GM12891 (cell line): Measurements from ENCODE around the gene SDF4.
A peak's percentile ranks its signal among the peaks of the same experiment; 100 is the strongest.

ENCODE experiments used
- DNase-seq: peaks from one replicate; pipeline ENCODE4 v3.0.0; 2011; ENCODE audit warnings: low spot score; ENCODE audit not compliant: insufficient read length
- FAIRE-seq: peaks from 2 replicates; lab custom pipeline; 2011; peaks lifted over from hg19 to GRCh38; lab: Jason Lieb, UNC
- PAX5 ChIP-seq: IDR thresholded peaks from 2 replicates; pipeline ENCODE4 v1.6.1; 2011; ENCODE audit warnings: low read length, moderate library complexity, mild to moderate bottlenecking; ENCODE audit not compliant: insufficient read depth, severe bottlenecking
- POLR2A ChIP-seq: IDR thresholded peaks from 2 replicates; pipeline ENCODE4 v1.6.1; 2011; ENCODE audit warnings: low read depth, low read length, control low read depth
- POLR2AphosphoS5 ChIP-seq: IDR thresholded peaks from 2 replicates; pipeline ENCODE4 v1.6.1; 2011; ENCODE audit warnings: low read depth, low read length, control low read depth
- POU2F2 ChIP-seq: IDR thresholded peaks from 2 replicates; pipeline ENCODE4 v1.6.1; 2011; ENCODE audit warnings: low read depth, mild to moderate bottlenecking, control low read depth, low read length, moderate library complexity
- SPI1 ChIP-seq: IDR thresholded peaks from 2 replicates; pipeline ENCODE4 v1.6.1; 2011; ENCODE audit warnings: low read depth, low read length, control low read depth
- TAF1 ChIP-seq: IDR thresholded peaks from 2 replicates; pipeline ENCODE4 v1.6.1; 2011; ENCODE audit warnings: low read depth, low read length, control low read depth

SDF4 gene

DNA sequence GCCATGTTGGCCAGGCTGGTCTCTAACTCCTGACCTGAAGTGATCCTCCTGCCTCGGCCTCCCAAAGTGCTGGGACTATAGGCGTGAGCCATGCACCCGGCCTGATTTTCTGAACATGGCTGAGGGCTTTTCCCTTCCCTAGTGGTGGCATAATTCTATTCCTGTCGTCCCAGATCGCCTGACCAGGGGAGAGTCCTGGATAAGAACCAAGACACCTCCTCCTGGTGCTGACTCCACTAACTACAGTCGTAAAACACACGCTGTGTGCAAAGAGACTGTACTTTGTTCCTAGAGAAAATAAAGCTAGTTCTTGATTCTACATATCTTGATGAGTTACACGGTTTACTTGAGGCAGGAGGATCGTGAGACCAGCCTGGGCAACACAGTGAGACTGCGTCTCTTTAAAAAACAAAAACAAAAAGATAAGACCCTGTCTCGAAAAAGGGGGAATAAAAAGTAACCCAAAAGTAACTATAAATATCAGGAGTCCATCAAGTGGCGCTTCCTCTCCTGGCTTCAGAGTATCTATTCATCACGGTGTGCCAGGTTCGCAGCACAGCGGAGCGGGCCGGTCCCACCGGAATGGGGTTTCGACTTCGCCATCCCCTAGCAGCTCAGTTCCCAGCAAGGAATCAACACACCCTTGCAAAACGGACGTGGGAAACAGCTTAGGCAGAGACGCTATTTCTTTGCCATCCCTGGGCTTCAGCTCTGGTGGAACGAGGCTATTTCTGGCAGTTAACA is 973 bp downstream of the SDF4 start:
- FAIRE-seq (peak; percentile 51), DNase-seq (no peak)
- no peak for TF ChIP-seq POLR2A
- no peak; the same call in 1 of the 2 replicates for TF ChIP-seq POLR2AphosphoS5
- no peak for TF ChIP-seq PAX5
- no peak for TF ChIP-seq SPI1
- TF ChIP-seq TAF1, result no peak
- no peak for TF ChIP-seq POU2F2

DNA sequence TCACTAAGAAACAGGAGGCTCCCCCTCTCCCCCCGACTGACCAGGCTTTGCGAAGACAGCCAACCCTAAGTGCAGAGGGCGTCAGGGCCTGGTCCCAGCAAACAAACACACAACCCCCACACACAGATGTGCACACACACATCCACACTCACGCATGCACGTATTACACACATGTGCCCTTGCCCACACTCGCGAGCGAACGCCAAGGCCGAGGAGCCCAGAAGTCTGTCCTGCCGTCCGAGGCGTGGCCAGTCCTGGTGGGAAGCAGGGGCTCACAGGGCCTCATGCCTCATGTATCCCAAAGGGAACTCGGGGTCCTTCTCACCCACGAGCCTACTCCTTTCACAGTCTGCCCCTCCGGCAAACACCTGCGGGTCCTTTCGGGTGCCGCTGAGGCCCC is 2.0 kb downstream of the SDF4 start:
- no peak for DNase-seq
- no peak for FAIRE-seq
- TF ChIP-seq POLR2A (no peak), TAF1 (no peak), POU2F2 (no peak), POLR2AphosphoS5 (no peak), PAX5 (no peak), SPI1 (no peak)

DNA sequence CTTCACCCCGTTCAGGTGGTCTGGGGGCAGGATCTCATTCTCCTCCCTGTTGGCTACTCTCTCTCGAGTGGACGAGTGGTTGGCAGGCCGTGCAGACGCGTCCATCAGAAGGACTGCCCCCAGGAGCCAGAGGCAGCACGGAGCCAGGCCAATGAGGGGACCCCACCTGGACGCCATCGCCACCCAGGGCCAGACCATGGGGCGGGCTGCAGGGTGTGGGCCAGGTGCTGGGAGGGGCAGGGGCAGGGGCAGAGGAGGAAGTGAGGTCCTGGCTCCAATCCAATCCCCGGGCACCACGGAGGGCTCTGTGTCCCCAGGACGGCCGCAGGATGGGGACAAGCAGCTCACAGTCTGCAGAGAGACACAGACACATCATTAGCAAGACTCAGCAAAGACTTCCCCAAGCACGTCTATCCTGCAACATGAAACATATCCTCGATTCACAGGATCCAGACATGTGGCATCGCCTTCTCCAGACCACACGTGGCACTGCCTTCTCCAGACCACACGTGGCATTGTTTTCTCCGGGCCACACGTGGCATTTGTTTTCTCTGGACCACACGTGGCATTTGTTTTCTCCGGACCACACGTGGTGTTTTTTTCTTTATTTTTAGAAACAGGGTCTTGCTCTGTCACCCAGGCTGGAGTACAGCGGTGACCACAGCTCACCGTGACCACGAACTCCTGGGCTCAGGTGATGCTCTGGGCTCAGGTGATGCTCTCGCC is 3.0 kb downstream of the SDF4 start:
- TF ChIP-seq TAF1 (no peak), SPI1 (no peak), POU2F2 (no peak), POLR2A (no peak), POLR2AphosphoS5 (no peak), PAX5 (no peak)
- no peak for FAIRE-seq
- DNase-seq, result no peak

DNA sequence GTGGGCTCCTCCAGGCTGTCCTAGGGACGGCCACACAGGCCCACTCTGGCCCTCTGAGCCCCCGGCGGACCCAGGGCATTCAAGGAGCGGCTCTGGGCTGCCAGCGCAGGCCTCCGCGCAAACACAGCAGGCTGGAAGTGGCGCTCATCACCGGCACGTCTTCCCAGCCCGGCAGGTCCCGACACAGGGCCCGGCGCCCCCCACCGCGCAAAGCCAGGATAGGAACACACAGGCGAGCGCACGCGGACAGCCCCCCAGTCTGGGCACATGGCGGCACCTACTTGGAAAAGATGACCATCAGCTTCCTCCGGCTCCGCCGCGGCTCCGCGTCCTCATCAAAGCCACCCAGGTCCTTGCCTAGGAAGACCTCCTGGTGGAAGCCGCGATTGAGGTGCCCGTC is 3.6 kb downstream of the SDF4 start:
- DNase-seq (no peak), FAIRE-seq (no peak)
- TF ChIP-seq SPI1 (no peak), POLR2A (no peak)

DNA sequence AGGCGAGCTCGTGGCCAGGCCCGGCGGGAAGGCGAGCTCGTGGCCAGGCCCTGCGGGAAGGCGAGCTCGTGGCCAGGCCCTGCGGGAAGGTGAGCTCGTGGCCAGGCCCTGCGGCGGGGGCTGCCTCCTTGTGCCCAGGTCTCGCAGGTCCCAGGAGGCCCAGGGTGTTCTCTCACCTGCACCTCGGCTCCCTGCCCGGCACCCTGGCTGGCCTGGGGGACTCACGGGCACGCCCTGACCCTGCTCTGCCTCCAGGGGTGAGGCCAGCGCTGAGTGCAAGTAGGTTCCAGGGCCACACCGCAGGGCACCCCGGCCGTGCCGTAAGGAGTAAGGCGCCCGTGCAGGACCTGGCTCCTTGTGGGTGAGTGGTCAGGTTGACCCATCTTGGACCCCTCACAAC is 4.4 kb downstream of the SDF4 start:
- no peak for DNase-seq
- TF ChIP-seq TAF1 (no peak), POU2F2 (no peak), SPI1 (no peak), PAX5 (no peak), POLR2A (no peak), POLR2AphosphoS5 (no peak)
- no peak for FAIRE-seq

DNA sequence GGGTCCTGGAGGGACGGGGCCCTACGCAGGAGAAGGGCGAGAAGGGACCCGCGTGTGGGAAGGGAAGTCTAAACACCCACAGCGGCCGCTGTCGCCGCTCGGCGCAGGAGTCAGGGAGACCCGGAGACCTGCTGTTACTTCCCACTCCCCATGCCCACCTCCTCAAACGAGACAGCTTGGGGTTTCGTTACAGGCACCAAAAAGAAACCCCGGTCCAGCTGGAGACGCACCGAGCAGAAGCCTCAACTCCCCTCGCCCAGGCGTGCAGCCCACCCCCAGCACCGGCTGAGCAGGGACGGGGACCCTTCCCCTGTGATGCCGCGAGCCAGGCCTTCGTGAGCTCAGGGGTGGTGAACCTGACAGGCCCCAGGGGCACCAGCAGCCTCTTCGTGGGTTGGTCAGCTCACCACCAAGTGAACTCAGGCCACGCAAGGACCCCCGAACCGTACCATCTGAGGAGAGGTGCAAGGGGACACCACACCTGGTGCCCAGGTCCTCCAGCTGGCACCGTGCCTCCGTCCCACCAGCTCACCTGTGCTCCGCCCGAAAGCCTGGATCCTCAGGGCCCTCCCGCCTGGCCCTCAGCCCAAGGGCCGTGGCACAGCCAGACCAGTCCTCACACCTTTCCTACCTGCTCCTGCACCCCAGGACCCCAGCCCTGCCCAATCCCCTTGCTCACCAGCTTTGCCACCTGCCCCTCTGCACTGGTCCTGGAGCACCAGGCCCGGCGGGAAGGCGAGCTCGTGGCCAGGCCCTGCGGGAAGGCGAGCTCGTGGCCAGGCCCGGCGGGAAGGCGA is 5.0 kb downstream of the SDF4 start:
- FAIRE-seq, result no peak
- DNase-seq, result no peak
- TF ChIP-seq POU2F2, result no peak
- TF ChIP-seq POLR2A, result no peak
- no peak for TF ChIP-seq POLR2AphosphoS5
- no peak for TF ChIP-seq SPI1
- no peak for TF ChIP-seq TAF1
- TF ChIP-seq PAX5, result no peak

DNA sequence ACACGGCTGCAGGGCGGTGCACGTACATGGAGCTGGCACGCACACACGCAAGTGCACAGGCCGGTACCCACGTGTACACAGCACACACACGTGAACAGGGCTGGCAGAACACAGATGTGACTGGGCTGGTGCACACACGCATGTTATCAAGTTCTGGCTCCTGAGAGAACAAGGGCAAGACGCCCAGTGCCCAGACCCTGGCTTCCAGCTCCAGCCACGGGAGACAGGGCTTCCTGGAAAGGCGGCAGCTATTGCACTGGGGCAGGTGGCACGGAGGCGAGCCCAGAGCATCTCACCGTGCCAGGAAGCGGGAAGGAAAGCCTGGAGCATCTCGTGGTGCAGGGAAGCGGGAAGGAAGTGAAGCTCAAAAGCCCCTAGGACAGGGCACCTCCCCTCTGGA is 5.9 kb downstream of the SDF4 start:
- FAIRE-seq, result no peak
- TF ChIP-seq POU2F2 (no peak), PAX5 (no peak), SPI1 (no peak), TAF1 (no peak)
- DNase-seq, result no peak

DNA sequence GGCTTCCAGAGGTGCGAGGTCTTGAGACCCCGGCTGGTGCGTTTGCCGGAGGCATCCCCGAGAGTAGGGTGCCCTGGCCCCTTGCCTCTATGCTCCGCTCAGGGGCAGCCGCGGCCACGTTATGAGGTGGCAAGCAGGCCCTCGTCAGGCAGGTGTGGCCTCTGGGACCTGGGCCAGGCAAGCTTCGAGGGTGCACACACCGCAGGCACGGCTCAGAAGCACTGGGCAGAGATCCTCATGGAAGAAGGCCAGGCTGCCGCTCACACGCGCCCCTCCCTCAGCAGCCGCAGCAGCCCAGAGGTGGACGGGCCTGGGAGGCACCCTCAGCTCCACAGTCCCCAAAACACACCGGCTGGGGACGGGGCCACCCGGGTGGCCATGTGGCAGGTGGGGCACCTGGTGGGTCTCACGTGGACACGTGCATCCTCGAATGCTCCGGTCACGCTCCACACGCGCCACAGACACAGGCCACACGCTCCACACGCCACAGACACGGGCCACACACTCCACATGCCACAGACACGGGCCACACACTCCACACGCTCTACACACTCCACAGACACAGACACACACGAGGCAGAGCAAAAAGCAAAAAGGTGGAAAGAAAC is 6.5 kb downstream of the SDF4 start:
- FAIRE-seq, result no peak
- no peak for DNase-seq
- TF ChIP-seq PAX5 (no peak), TAF1 (no peak), POLR2AphosphoS5 (no peak), SPI1 (no peak), POLR2A (no peak), POU2F2 (no peak)

DNA sequence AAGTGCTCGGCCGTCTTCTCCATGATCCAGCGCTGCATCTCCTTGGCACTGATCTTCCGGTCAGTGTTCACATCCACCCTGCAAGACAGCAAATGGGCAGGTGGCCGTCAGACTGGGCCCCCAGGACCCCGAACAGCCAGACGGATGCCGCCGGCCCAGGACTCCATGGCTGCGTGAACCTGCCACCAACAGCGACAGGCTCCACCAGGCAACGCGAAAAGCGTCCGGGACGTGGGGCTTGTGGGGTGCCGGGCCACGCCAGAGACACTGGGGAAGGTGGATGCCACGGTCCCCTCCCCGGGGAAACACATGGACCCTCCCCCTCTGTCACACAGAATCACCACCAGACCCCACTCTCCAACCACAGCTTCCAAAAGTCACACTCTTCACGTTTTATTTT is 7.9 kb downstream of the SDF4 start:
- FAIRE-seq, result no peak
- TF ChIP-seq PAX5 (no peak), SPI1 (no peak), POU2F2 (no peak), TAF1 (no peak), POLR2A (no peak), POLR2AphosphoS5 (no peak)
- no peak for DNase-seq
